HG02623 (cell line): ENCODE data around the gene CUBN.

ENCODE experiments used
- ATAC-seq: cut with Tn5 transposase; IDR thresholded peaks from one replicate; pipeline ENCODE4 v1.9.1; 2021; ENCODE audit warnings: moderate library complexity; ENCODE audit not compliant: unreplicated experiment

The CUBN gene

GRCh38 chr10:16992611-16993119 lies 136.9 kb downstream of the CUBN start:
- ATAC-seq, result no peak

- ATAC-seq, result no peak
Observed at GRCh38 chr10:16991011-16991410, 138.6 kb downstream of the CUBN start.

GRCh38 chr10:16989826-16990293 lies 139.8 kb downstream of the CUBN start:
- no peak for ATAC-seq

- no peak for ATAC-seq
Observed at GRCh38 chr10:16988900-16989299, 140.7 kb downstream of the CUBN start.

- ATAC-seq, result no peak
Observed at GRCh38 chr10:16987976-16988610, 141.5 kb downstream of the CUBN start.

- ATAC-seq, result no peak
Observed at GRCh38 chr10:16987206-16987621, 142.4 kb downstream of the CUBN start.

- ATAC-seq, result no peak
Observed at GRCh38 chr10:16986406-16987205, 143.0 kb downstream of the CUBN start.

- no peak for ATAC-seq
Observed at GRCh38 chr10:16986082-16986405, 143.6 kb downstream of the CUBN start.

- no peak for ATAC-seq
Observed at GRCh38 chr10:16984242-16984641, 145.4 kb downstream of the CUBN start.

GRCh38 chr10:16976803-16977202 lies 152.8 kb downstream of the CUBN start:
- no peak for ATAC-seq

- ATAC-seq, result no peak
Observed at GRCh38 chr10:16975188-16975587, 154.4 kb downstream of the CUBN start.

GRCh38 chr10:16968416-16969041 lies 161.1 kb downstream of the CUBN start:
- ATAC-seq, result no peak

GRCh38 chr10:16967866-16968415 lies 161.7 kb downstream of the CUBN start:
- ATAC-seq, result no peak

GRCh38 chr10:16966991-16967865 lies 162.4 kb downstream of the CUBN start:
- ATAC-seq, result no peak

GRCh38 chr10:16965740-16966447 lies 163.7 kb downstream of the CUBN start:
- ATAC-seq, result no peak

- ATAC-seq, result no peak
Observed at GRCh38 chr10:16965344-16965616, 164.3 kb downstream of the CUBN start.

- ATAC-seq, result no peak
Observed at GRCh38 chr10:16964576-16965343, 164.9 kb downstream of the CUBN start.

GRCh38 chr10:16960551-16960950 lies 169.1 kb downstream of the CUBN start:
- no peak for ATAC-seq

GRCh38 chr10:16957038-16957437 lies 172.6 kb downstream of the CUBN start:
- no peak for ATAC-seq
